ENCODE measurements around the gene GNPDA1. TPM values are rescaled to one million over a fixed set of nuclear protein-coding genes. Genes with fewer than 3 reads are reported as not detected.

Gene GNPDA1
- total RNA-seq, 1 experiment from 2014 or later, result 54.1 TPM

DNA sequence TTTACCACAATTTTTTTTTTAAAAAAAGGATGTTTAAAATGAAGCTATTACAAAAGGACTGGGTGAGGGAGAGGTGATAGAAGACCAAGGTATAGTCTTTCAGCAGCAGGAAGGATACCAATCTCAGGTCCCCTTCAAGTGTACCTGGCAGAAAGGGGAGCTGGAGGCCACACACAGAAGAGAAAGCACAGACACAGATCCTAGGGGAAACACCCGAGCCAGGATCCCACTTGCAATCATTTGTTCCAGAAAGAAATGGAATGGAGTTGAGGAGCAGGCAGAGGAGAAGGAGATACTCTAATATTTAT, 5.6 kb downstream of the GNPDA1 start:
- intact Hi-C loops (cut with micrococcal nuclease; ENCODE audit: unreplicated experiment), result no loop called here
- no peak overlapping the region for H3K4me2 ChIP-seq
- H3K27ac ChIP-seq, result no peak overlapping the region
- POLR2A ChIA-PET (ENCODE audit: unreplicated experiment), result no interaction called here
- CTCF ChIA-PET, result interaction anchor here (0.5 kb wide), 1 partner anchor 134 kb away, joined by 14 read pairs; no protein-coding TSS in a partner anchor
- no peak overlapping the region for H3K4me3 ChIP-seq
- peaks cover 3% of the 10 kb centered on the region; the same call in 1 of the 2 replicates for H3F3A ChIP-seq (ENCODE audit: insufficient read depth, low read depth)
- no peak overlapping the region for H2AFZ ChIP-seq
- H3K9me2 ChIP-seq (ENCODE audit: insufficient read depth), result no peaks in the 10 kb centered on the region
- DNase-seq, result no peak
- no peaks in the 10 kb centered on the region for H3K27me3 ChIP-seq (ENCODE audit: insufficient read depth, low read depth)
- H4K20me1 ChIP-seq (ENCODE audit: insufficient read depth), result no peaks in the 10 kb centered on the region
- no peaks in the 10 kb centered on the region for H3K9me3 ChIP-seq (ENCODE audit: insufficient read depth, low read depth)
- H3K4me1 ChIP-seq (replicated peaks; ENCODE audit: insufficient read depth), result no peaks in the 10 kb centered on the region
- no TSS peak for BruUV-seq (replicated peaks)
- H3K79me2 ChIP-seq (ENCODE audit: low read depth), result peaks cover 4% of the 10 kb centered on the region; the same call in 1 of the 2 replicates
- TF ChIP-seq EZH2 (IDR thresholded peaks at IDR 0.05; ENCODE audit: low read depth), result no peak
- TF ChIP-seq, protein P1, sequence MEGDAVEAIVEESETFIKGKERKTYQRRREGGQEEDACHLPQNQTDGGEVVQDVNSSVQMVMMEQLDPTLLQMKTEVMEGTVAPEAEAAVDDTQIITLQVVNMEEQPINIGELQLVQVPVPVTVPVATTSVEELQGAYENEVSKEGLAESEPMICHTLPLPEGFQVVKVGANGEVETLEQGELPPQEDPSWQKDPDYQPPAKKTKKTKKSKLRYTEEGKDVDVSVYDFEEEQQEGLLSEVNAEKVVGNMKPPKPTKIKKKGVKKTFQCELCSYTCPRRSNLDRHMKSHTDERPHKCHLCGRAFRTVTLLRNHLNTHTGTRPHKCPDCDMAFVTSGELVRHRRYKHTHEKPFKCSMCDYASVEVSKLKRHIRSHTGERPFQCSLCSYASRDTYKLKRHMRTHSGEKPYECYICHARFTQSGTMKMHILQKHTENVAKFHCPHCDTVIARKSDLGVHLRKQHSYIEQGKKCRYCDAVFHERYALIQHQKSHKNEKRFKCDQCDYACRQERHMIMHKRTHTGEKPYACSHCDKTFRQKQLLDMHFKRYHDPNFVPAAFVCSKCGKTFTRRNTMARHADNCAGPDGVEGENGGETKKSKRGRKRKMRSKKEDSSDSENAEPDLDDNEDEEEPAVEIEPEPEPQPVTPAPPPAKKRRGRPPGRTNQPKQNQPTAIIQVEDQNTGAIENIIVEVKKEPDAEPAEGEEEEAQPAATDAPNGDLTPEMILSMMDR (conservative IDR thresholded peaks at IDR 0.05), result no peak
- 0 out of 2 replicates have a peak, but pooled peaks cover 8% of the 10 kb centered on the region for H3K36me3 ChIP-seq (ENCODE audit: low read depth)

DNA sequence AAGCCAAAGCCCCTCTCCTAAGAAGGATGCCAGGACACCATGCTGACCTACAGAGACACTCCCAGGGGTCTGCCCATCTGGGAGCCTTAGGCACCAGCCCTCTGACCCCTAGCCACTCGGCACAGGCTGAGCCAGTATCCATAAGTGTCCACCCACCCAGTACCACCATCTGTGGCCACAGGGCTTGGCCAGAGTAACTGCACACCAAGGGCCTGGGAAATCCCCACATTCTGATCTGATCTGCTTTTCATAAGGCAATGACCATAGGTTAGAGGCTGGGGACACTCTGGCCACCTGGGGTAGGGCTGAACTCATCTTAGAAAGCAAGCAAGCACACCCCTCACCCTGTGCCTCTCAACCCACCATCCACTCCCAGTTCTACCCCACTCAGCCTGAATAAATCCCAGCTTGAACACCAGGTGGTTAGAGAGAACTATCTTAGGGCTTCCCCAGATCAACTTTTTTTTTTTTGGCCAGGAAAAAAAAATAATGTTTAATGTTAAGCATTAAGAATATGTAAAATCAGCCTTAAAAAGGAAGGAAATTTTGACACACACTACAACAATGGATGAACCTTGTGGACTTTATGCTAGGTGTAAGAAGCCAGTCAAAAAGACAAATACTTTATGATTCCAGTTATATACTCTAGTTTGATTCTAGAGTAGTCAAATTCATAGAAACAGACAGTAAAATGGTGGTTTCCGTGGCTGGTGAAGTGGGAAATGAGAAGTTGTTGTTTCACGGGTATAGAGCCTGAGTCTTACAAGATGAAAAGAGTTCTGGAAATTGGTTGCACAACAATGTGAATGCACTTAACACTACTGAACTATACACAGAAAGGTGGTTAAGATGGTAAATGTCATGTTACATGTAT, 6.2 kb downstream of the GNPDA1 start:
- intact Hi-C loops (cut with micrococcal nuclease; ENCODE audit: unreplicated experiment), result no loop called here
- Histone ChIP-seq H3K79me2 (ENCODE audit: low read depth) (no peaks in the 10 kb centered on the region), H4K20me1 (ENCODE audit: insufficient read depth) (no peaks in the 10 kb centered on the region), H3F3A (ENCODE audit: insufficient read depth, low read depth) (peaks cover 8% of the 10 kb centered on the region; the same call in 1 of the 2 replicates), H2AFZ (no peak overlapping the region), H3K4me1 (replicated peaks; ENCODE audit: insufficient read depth) (no peaks in the 10 kb centered on the region), H3K27me3 (ENCODE audit: insufficient read depth, low read depth) (no peaks in the 10 kb centered on the region), H3K36me3 (ENCODE audit: low read depth) (0 out of 2 replicates have a peak, but pooled peaks cover 12% of the 10 kb centered on the region), H3K4me2 (no peak overlapping the region), H3K9me3 (ENCODE audit: insufficient read depth, low read depth) (no peaks in the 10 kb centered on the region), H3K9me2 (ENCODE audit: insufficient read depth) (no peaks in the 10 kb centered on the region), H3K27ac (no peak overlapping the region), H3K4me3 (no peak overlapping the region)
- BruUV-seq (replicated peaks), result no TSS peak
- ChIA-PET CTCF (interaction anchor here (0.5 kb wide), 1 partner anchor 135 kb away, joined by 14 read pairs; no protein-coding TSS in a partner anchor), POLR2A (ENCODE audit: unreplicated experiment) (no interaction called here)
- TF ChIP-seq, protein P1 (conservative IDR thresholded peaks at IDR 0.05), result no peak
- no peak for TF ChIP-seq EZH2 (IDR thresholded peaks at IDR 0.05; ENCODE audit: low read depth)
- no peak for DNase-seq

DNA sequence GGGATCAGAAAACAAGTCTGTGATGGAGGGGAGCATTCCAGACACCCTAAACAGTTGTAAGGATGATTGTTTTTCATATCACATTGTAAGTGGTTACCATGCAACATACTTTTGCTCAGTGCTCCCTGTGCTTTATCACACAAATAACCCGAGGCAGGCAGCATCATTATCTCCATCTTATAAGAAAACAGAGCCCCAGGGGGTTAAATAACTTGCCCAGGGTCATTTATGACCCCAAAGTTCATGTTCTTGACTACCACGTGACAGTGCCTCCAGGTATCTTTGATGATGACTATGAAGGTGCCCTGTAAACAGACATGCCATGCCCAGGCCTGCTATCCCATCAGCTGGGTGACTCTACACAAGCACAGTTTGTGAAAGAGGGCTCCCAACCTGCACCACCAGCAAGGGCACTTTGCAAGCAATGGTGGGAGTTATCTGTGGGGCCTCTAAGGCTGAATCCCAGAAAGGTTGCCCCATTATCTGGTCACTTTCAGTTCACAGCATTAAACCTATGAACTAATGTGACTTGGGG, 9.5 kb downstream of the GNPDA1 start:
- H3K4me2 ChIP-seq, result no peak overlapping the region
- H2AFZ ChIP-seq, result no peak overlapping the region
- ChIA-PET POLR2A (ENCODE audit: unreplicated experiment) (no interaction called here), CTCF (no interaction called here)
- no peaks in the 10 kb centered on the region for H3K4me1 ChIP-seq (replicated peaks; ENCODE audit: insufficient read depth)
- no peak for TF ChIP-seq EZH2 (IDR thresholded peaks at IDR 0.05; ENCODE audit: low read depth)
- TF ChIP-seq, protein P1 (conservative IDR thresholded peaks at IDR 0.05), result no peak
- H3K9me3 ChIP-seq (ENCODE audit: insufficient read depth, low read depth), result no peaks in the 10 kb centered on the region
- no peaks in the 10 kb centered on the region for H3K79me2 ChIP-seq (ENCODE audit: low read depth)
- 0 out of 2 replicates have a peak, but pooled peaks cover 8% of the 10 kb centered on the region for H3K36me3 ChIP-seq (ENCODE audit: low read depth)
- H4K20me1 ChIP-seq (ENCODE audit: insufficient read depth), result no peaks in the 10 kb centered on the region
- H3K27ac ChIP-seq, result no peak overlapping the region
- no TSS peak for BruUV-seq (replicated peaks)
- DNase-seq, result no peak
- intact Hi-C loops (cut with micrococcal nuclease; ENCODE audit: unreplicated experiment), result no loop called here
- H3K27me3 ChIP-seq (ENCODE audit: insufficient read depth, low read depth), result no peaks in the 10 kb centered on the region
- H3K4me3 ChIP-seq, result no peak overlapping the region
- peaks cover 20% of the 10 kb centered on the region; the same call in 1 of the 2 replicates for H3F3A ChIP-seq (ENCODE audit: insufficient read depth, low read depth)
- no peaks in the 10 kb centered on the region for H3K9me2 ChIP-seq (ENCODE audit: insufficient read depth)
